ENCODE measurements around the gene TMEM239.

TMEM239 gene

DNA sequence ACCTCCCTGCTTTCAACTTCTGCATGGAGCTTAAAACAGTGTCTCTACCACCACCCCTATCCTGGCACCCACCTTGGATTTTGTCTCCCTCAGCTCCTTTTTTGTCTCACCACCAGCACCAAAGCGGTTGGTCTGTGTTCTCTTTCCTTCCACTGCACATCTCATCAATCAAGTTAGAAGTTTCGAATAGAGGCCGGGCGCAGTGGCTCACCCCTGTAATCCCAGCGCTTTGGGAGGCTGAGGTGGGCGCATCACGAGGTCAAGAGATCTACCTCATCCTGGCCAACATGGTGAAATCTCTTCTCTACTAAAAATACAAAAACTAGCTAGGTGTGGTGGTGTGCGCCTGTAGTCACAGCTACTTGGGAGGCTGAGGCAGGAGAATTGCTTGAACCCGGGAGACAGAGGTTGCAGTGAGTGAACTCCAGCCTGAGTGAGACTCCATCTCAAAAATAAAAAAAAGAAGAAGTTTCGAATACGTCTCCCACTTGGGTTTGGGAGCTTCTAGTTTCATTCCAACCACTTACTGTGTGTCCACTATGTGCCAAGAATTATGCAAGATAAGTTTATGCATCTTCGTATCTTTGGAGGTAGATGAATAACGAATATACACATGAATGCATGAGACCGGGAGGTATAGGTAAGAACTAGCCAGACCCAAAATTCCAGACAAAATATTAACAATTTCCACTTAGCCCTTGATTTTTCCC, 18.4 kb downstream of the TMEM239 start:
- TF ChIP-seq, protein P1, sequence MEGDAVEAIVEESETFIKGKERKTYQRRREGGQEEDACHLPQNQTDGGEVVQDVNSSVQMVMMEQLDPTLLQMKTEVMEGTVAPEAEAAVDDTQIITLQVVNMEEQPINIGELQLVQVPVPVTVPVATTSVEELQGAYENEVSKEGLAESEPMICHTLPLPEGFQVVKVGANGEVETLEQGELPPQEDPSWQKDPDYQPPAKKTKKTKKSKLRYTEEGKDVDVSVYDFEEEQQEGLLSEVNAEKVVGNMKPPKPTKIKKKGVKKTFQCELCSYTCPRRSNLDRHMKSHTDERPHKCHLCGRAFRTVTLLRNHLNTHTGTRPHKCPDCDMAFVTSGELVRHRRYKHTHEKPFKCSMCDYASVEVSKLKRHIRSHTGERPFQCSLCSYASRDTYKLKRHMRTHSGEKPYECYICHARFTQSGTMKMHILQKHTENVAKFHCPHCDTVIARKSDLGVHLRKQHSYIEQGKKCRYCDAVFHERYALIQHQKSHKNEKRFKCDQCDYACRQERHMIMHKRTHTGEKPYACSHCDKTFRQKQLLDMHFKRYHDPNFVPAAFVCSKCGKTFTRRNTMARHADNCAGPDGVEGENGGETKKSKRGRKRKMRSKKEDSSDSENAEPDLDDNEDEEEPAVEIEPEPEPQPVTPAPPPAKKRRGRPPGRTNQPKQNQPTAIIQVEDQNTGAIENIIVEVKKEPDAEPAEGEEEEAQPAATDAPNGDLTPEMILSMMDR (IDR thresholded peaks at IDR 0.05; ENCODE audit: insufficient read depth, low read depth, low read length, missing control alignments) = no peak
- no peak overlapping the region for H3K4me3 ChIP-seq (ENCODE audit: low read length)
- no peak for DNase-seq (ENCODE audit: low read depth)

DNA sequence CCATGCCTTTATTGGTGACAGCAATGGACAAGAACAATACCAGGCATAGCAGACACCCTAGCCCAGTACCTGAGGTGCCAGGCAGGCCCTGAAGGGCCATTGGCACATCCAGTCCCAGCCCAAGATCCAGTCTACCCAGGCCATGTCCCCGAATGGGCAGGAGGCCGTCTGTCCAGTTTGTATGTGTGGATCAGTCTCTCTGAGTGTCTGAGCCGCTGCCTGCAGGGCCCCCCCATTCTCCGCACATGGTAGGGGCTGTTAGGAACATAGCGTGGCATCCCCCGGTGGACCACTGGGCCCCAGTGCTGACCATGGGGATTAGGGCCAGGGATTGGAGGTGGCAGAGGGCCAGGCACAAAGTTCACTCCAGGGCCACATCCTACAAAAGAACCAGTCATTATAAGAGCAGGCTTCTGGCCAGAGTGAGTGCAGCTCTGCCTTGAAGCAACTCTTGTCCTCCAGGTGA, 19.2 kb downstream of the TMEM239 start:
- H3K4me3 ChIP-seq (ENCODE audit: low read length) = no peak overlapping the region
- DNase-seq (ENCODE audit: low read depth) = no peak
- TF ChIP-seq, protein P1 (IDR thresholded peaks at IDR 0.05; ENCODE audit: insufficient read depth, low read depth, low read length, missing control alignments) = no peak

DNA sequence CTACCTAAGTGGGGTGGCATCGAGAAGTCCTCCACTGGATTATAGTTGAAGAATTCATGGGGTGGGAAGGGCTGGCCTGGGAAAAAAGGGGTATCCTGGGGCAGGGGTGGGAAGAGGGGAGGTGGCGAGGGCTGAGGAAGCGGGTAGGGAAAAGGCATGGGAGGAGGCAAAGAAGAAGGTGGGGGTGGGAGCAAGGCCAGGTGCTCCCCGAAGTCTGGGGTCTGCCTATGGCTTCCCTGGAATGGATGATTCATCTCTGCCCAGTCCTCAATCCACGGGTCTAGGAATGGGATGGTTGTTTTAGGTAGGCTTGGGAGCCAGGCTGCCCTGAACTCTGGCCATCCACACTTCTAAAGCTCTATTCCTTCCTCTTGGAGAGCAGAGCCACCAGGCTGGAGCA, 19.9 kb downstream of the TMEM239 start:
- no peak overlapping the region for H3K4me3 ChIP-seq (ENCODE audit: low read length)
- TF ChIP-seq, protein P1 (IDR thresholded peaks at IDR 0.05; ENCODE audit: insufficient read depth, low read depth, low read length, missing control alignments) = no peak
- DNase-seq (ENCODE audit: low read depth) = no peak

DNA sequence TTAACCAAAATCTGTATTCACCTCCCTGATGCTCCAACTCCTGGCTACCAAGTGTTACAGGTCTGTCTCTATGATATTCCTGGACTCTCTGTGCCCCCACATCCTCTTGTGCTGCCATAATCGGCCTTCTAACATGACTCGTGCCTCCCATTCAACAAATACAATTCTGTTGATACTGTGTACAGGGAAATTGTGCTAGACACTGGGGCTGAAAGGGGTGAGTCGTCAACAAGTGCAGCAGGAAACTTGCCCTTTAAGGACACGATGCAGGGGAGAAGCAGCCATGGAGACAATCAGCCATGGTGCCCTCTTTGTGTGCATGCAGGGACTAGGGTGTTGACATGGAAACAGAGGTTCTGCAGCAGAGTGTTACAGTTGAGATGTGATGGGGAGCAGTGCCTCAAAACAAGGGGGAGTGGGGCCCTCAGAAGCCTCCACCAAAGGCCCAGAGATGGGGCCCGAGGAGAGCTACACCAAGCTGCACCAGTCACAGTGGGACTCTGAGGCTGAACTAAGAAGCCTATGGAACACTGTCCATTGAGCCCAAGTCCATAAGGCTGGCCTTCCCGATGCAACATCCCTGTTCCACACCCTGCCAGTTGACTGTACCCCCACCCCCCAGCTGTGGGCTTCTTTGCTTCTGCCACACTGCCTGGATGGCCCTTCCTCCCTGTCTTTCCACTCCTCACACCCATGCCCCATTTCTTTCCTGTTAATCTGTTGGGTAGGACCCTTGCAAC, 21.2 kb downstream of the TMEM239 start:
- DNase-seq (ENCODE audit: low read depth) = no peak
- TF ChIP-seq, protein P1 (IDR thresholded peaks at IDR 0.05; ENCODE audit: insufficient read depth, low read depth, low read length, missing control alignments) = no peak
- H3K4me3 ChIP-seq (ENCODE audit: low read length) = no peak overlapping the region

DNA sequence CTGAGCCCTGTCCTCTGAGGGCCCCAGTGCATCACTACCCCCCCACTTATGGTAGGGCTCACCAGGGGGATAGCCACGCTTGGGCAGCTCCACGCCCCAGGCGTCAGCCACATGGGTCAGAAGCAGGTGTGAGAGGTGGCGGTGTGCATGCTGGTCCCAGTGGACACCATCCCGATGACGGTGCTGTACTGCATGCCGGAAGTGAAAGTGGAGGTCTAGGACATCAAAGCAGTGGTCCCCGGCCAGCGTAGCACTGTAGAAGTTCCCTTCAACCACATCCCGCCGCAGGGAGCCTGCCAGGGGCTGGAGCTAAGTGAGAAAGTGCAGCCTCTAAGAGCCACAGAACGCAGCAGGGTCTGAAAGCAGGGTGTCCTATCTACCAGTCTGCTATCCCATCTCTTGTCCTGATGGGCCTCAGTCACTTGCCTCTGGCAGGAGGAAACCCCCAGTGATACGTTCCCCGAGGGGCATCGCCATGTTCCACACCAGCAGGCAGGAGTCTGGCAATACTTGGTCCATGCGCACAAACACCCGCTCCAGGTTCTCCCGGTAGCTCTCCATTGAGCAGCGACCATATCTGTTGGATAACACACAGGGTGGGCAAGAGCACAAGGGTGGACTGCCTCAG, 22.1 kb downstream of the TMEM239 start:
- TF ChIP-seq, protein P1 (IDR thresholded peaks at IDR 0.05; ENCODE audit: insufficient read depth, low read depth, low read length, missing control alignments) = no peak
- DNase-seq (ENCODE audit: low read depth) = no peak
- H3K4me3 ChIP-seq (ENCODE audit: low read length) = no peak overlapping the region

DNA sequence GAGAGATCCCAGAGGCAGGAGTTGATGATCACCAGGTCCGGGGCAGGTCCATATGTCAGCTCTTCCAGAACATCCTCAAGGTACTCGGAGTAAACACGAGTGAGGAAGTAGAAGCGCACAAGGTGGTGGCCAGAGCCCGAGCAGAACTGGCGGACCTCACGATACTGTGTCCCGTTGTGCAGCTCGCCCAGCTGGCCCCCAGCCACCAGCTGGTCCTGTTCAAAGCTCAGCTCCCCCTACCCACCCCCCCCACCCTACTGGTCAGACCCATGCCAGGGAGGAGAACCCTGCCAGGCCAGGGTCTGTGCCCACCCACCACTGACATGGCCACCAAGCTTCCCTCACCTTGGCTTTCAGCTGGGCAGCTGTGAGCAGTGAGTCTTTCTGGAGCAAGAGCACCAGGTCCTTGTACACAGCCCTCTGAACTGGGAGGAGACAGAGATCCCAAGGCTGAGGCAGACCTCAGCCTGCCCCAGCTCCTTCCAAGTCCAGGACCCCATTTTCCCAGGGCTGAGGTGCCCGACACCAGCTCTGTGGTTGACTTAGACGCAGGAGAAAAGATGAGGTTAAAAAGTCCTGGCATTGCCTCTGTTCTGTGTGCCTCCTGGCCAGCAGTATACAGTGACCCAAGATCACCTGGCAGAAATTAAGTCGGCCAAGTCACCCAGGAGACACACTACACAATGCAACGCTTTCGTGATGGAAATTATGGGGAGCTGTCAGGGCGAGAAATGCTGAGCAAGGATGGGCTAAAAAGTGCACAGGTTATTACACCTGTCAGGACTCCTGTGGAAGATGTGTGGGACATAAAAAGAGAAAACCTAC, 22.9 kb downstream of the TMEM239 start:
- no peak for DNase-seq (ENCODE audit: low read depth)
- TF ChIP-seq, protein P1 (IDR thresholded peaks at IDR 0.05; ENCODE audit: insufficient read depth, low read depth, low read length, missing control alignments) = no peak
- H3K4me3 ChIP-seq (ENCODE audit: low read length) = no peak overlapping the region

All from epithelial cell of esophagus (primary cell).